HepG2 (cell line): ENCODE measurements around the gene NEDD8. TPM values are rescaled to one million over a fixed set of nuclear protein-coding genes. Genes with fewer than 3 reads are reported as not detected.

Experiments
- ATAC-seq: fragments of 200-7000 bp; cut with Tn5 transposase; 3 replicates; pipeline ENCODE4 v1.9.1; 2020; ENCODE audit warnings: mild to moderate bottlenecking, moderate library complexity
- BruUV-seq: library from RNA; stranded (reverse); fragments of 400-500 nt; replicated peaks from 2 replicates; lab custom pipeline; 2021; lab: Mats Ljungman, UMichigan
- CTCF ChIA-PET: fragments of 300-600 bp; formaldehyde crosslinking; extraction: SDS; loops from one replicate; lab custom pipeline; 2021; ENCODE audit warnings: low total read pairs, inconsistent platforms, low intra/inter-chr PET ratio; lab: Yijun Ruan, JAX
- POLR2A ChIA-PET: fragments of 350-600 bp; sonication (Branson Sonifier 250); formaldehyde crosslinking; loops from one replicate; lab custom pipeline; 2020; ENCODE audit warnings: antibody characterized with exemption, inconsistent platforms; lab: Yijun Ruan, JAX
- DNase-seq: peaks from one replicate; pipeline ENCODE4 v3.0.0-alpha.2; 2015; ENCODE audit warnings: low spot score
- FAIRE-seq: peaks from 3 replicates; lab custom pipeline; 2011; peaks lifted over from hg19 to GRCh38; lab: Jason Lieb, UNC
- H2AFZ ChIP-seq: one replicate; pipeline ENCODE4 v1.6.1; 2011; ENCODE audit warnings: low read length, inconsistent platforms
- H3K27ac ChIP-seq: fragments of 300-600 bp; 3 replicates; pipeline ENCODE4 v1.8.0; 2011; ENCODE audit warnings: mixed run types, mild to moderate bottlenecking, mixed read lengths, low read length, inconsistent platforms; ENCODE audit not compliant: insufficient read depth; ENCODE audit errors: extremely low read length
- H3K27me3 ChIP-seq, 2 experiments: fragments of 200-600 bp in 1 of 2; 2 replicates in 1 of 2; 3 replicates in 1 of 2; pipeline versions ENCODE4 v1.6.0 to v1.8.0; 2011; ENCODE audit warnings: low read length in 2 of 2, mild to moderate bottlenecking in 2 of 2, moderate library complexity in 2 of 2, inconsistent platforms in 1 of 2; ENCODE audit not compliant: insufficient read depth in 2 of 2, control insufficient read depth in 1 of 2
- H3K36me3 ChIP-seq, 2 experiments: fragments of 200-600 bp in 1 of 2; replicated peaks in 1 of 2; 2 replicates in 1 of 2; 3 replicates in 1 of 2; pipeline versions ENCODE4 v1.5.1 to v1.8.0; 2011; ENCODE audit warnings: low read length in 2 of 2, inconsistent platforms in 1 of 2; ENCODE audit not compliant: insufficient read depth in 2 of 2, control insufficient read depth in 1 of 2
- H3K4me1 ChIP-seq: 2 replicates; pipeline ENCODE4 v1.5.1; 2012; ENCODE audit warnings: low read length, inconsistent platforms; ENCODE audit not compliant: insufficient read depth
- H3K4me2 ChIP-seq: 2 replicates; pipeline ENCODE4 v1.6.0; 2011; ENCODE audit warnings: low read depth, low read length, inconsistent platforms
- H3K4me3 ChIP-seq, 3 experiments: fragments of 200-600 bp in 1 of 3; sonication (generic), shearing (Covaris generic) in 1 of 3; replicated peaks in 1 of 3; 2 replicates each; pipeline ENCODE4 v1.5.1; 2011 to 2016; ENCODE audit warnings: low read length in 3 of 3, inconsistent platforms in 2 of 3, low read depth in 2 of 3, mild to moderate bottlenecking in 2 of 3, control low read depth in 1 of 3, mixed read lengths in 1 of 3; ENCODE audit not compliant: insufficient read depth in 1 of 3
- H3K79me2 ChIP-seq: one replicate; pipeline ENCODE4 v1.6.1; 2011; ENCODE audit warnings: low read length, inconsistent platforms; ENCODE audit not compliant: insufficient read depth
- H3K9ac ChIP-seq: 2 replicates; pipeline ENCODE4 v1.6.0; 2011; ENCODE audit warnings: mild to moderate bottlenecking, low read depth, low read length, inconsistent platforms; ENCODE audit not compliant: insufficient read depth
- H3K9me3 ChIP-seq: 2 replicates; pipeline ENCODE4 v1.5.1; 2012; ENCODE audit warnings: mild to moderate bottlenecking, low read length
- H4K20me1 ChIP-seq: 2 replicates; pipeline ENCODE4 v1.6.0; 2011; ENCODE audit warnings: inconsistent platforms, mild to moderate bottlenecking, low read length, moderate library complexity; ENCODE audit not compliant: insufficient read depth
- AGO2 ChIP-seq: fragments of 200-400 bp; formaldehyde crosslinking; optimal IDR thresholded peaks from 2 replicates; pipeline ENCODE3; 2017; ENCODE audit warnings: mild to moderate bottlenecking, low read depth, low read length, moderate library complexity
- HNF4G ChIP-seq, 2 experiments: sonication (generic) in 1 of 2; formaldehyde crosslinking in 1 of 2; IDR thresholded peaks; 2 replicates each; pipeline versions ENCODE4 v1.4.0 to v1.6.1; 2011 to 2020; ENCODE audit warnings: borderline replicate concordance in 2 of 2, low read depth in 2 of 2, mild to moderate bottlenecking in 2 of 2, low read length in 1 of 2, missing genetic modification reagents in 1 of 2, moderate library complexity in 1 of 2
- HOXA7 ChIP-seq: sonication (generic); formaldehyde crosslinking; IDR thresholded peaks from 2 replicates; pipeline ENCODE4 v1.8.1; 2022; ENCODE audit warnings: mild to moderate bottlenecking, missing genetic modification reagents, moderate library complexity
- NFRKB ChIP-seq: fragments of 450-650 bp; IDR thresholded peaks from 2 replicates; pipeline ENCODE4 v1.6.1; 2017
- RBAK ChIP-seq: sonication (generic); formaldehyde crosslinking; IDR thresholded peaks from 2 replicates; pipeline ENCODE4 v1.5.1; 2020; ENCODE audit warnings: mild to moderate bottlenecking, missing genetic modification reagents
- TAF1 ChIP-seq: sonication (generic); formaldehyde crosslinking; IDR thresholded peaks from 2 replicates; pipeline ENCODE4 v1.4.0; 2020; ENCODE audit warnings: missing genetic modification reagents
- ZFAT ChIP-seq: sonication (generic); formaldehyde crosslinking; conservative IDR thresholded peaks from 2 replicates; pipeline ENCODE4 v1.8.1; 2023; ENCODE audit warnings: missing genetic modification reagents, inconsistent platforms
- ZNF20 ChIP-seq: sonication (generic); formaldehyde crosslinking; IDR thresholded peaks from 2 replicates; pipeline ENCODE4 v1.4.0; 2020; ENCODE audit warnings: mild to moderate bottlenecking, moderate library complexity, missing genetic modification reagents
- ZNF446 ChIP-seq: sonication (generic); formaldehyde crosslinking; IDR thresholded peaks from 2 replicates; pipeline ENCODE4 v1.5.0; 2020; ENCODE audit warnings: mild to moderate bottlenecking, missing genetic modification reagents
- WGBS: methylation state at CpG from one replicate; pipeline ENCODE4 v1.1.6; 2017; ENCODE audit warnings: low lambda C conversion rate; 5-methylcytosine and 5-hydroxymethylcytosine counted together
- in situ Hi-C: cut with HindIII; loops from 2 replicates; pipeline ENCODE4 v1.10.0; 2017; ENCODE audit warnings: low pct_unique_long_range_greater_than_20kb; ENCODE audit not compliant: extremely low pct_ligation_motif_present
- intact Hi-C: fragments of 100-400 bp; cut with micrococcal nuclease; formaldehyde crosslinking; loops from one replicate; pipeline ENCODE4 v1.10.0; 2022; ENCODE audit not compliant: unreplicated experiment
- polyA plus RNA-seq, 8 experiments: library from polyadenylated mRNA; depleted of rRNA in 3 of 8; stranded (reverse) in 7 of 8; unstranded in 1 of 8; fragments of >200 nt; fragmentation: Illumina TruSeq in 4 of 8; extraction: Trizol in 4 of 8; gene quantifications; 2 replicates each; pipeline versions ENCODE4 v1.2.1 to v1.2.3, GENCODE V29; 2011 to 2016; ENCODE audit warnings: low read depth in 4 of 8, missing spikeins in 1 of 8, mixed read lengths in 1 of 8; ENCODE audit not compliant: insufficient read depth in 1 of 8
- total RNA-seq, 5 experiments: library from RNA; depleted of rRNA; stranded (reverse); fragments of >200 nt; fragmentation: Illumina TruSeq; extraction: Trizol; gene quantifications; 2 replicates each; pipeline ENCODE4 v1.2.3, GENCODE V29; 2016; ENCODE audit warnings: low read depth in 1 of 5
- TF ChIP-seq, protein P1 (sequence below): sonication (generic); formaldehyde crosslinking; IDR thresholded peaks from 2 replicates; pipeline ENCODE4 v1.8.0; 2023; ENCODE audit warnings: mild to moderate bottlenecking, missing genetic modification reagents
- TF ChIP-seq, protein P2 (sequence below): sonication (generic); formaldehyde crosslinking; IDR thresholded peaks from 2 replicates; pipeline ENCODE4 v1.4.0; 2020; ENCODE audit warnings: missing genetic modification reagents
- TF ChIP-seq, protein P3 (sequence below): sonication (generic); formaldehyde crosslinking; IDR thresholded peaks from 2 replicates; pipeline ENCODE4 v1.9.0; 2021; ENCODE audit warnings: missing genetic modification reagents, borderline replicate concordance
- TF ChIP-seq, protein P4 (sequence below): sonication (generic); formaldehyde crosslinking; IDR thresholded peaks from 2 replicates; pipeline ENCODE4 v1.5.0; 2020; ENCODE audit warnings: missing genetic modification reagents

NEDD8 gene
- total and polyA plus RNA-seq, 2 of the 13 experiments (the other 11 are each of a cell fraction or from before 2014, with no cell fraction given), result 535 to 713 TPM

DNA sequence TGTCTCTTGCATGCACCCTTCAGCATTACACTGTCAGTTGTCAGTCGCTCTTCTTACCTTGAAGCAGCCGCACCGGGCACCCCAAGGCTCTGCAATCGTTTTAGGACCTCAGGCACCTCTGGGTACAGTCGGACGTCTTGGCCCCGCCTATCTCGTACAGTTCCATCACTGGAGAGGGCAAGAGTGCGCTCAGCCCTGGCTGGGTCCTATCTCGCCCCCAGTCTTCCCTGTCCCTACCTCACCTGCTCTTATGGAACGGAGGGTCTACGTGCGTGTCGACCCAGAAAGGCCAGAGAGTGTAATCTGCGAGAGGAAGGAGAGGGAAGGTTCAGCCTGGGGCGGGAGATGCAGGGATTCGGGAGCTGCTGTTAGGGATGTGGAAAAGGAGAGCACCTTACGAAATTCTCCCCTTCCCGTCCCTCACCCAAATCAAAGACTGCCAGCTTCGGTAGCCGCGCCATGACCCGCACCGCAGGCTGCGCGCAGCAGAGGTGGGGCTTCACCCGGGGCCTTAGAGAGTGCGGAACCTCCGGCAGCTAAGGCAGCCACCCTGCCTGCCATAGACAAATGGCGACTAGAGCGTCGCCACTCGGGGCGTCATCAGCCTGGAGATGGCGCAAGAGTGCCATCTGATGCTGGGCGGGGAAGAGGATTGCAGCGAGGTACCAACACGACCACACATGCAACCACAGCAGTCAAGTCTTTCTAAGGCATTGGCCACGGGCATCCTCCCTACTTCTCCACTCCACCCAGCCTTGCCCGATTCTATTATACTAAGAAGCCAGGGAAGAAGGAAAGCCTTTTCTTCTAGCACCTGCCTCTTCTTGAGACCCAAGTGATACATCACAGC, 16.4 kb downstream of the NEDD8 start, which contains the start of gene MDP1:
Gene MDP1 (minus strand): TSS at position 572 of the 850 bp plus-strand sequence. CDS start 111 bp downstream, at position 461.
- Histone ChIP-seq H3K4me2 (peak within 1 kb of the TSS; percentile 93), H3K27me3 (no peaks in the 10 kb centered on the region; a peak in 1 of 5 replicates), H4K20me1 (no peaks in the 10 kb centered on the region), H3K4me1 (peaks cover 39% of the 10 kb centered on the region), H3K36me3 (peaks cover 10 to 18% of the 10 kb centered on the region in 2 experiments; a peak in 4 of 5 replicates), H3K79me2 (peaks cover 17% of the 10 kb centered on the region), H3K9me3 (no peaks in the 10 kb centered on the region), H3K27ac (peak within 1 kb of the TSS; percentile 72), H3K4me3 (peak within 1 kb of the TSS; percentile 67 to 98 (median 81)), H3K9ac (peak within 1 kb of the TSS; percentile 81), H2AFZ (peak within 1 kb of the TSS; percentile 55)
- ChIA-PET POLR2A (interaction anchor here (0.6 to 8.1 kb wide), 32 partner anchors 9 to 1121 kb away, joined by 3 to 230 read pairs (median 6); partner anchors contain the start of genes ACIN1, C14orf119, CIDEB and DCAF11), CTCF (interaction anchor here (1.3 to 3.1 kb wide), 5 partner anchors 16 to 92 kb away, joined by 7 to 44 read pairs (median 10); partner anchors contain the start of genes CIDEB, GMPR2, NEDD8 and RABGGTA)
- intact Hi-C loops (loop anchor here (1.0 to 2.0 kb wide), 4 partner anchors 17 to 82 kb away; partner anchors contain the start of genes GMPR2, NEDD8, RABGGTA and TINF2), in situ Hi-C loops (no loop called here)
- peak; percentile 81 for ATAC-seq
- WGBS, result 1% methylated on average over 40 of the region's 40 CpGs
- BruUV-seq, result TSS peak; percentile 32
- DNase-seq, result peak; percentile 95
- peak; percentile 82 for FAIRE-seq
- TF ChIP-seq, protein P1, sequence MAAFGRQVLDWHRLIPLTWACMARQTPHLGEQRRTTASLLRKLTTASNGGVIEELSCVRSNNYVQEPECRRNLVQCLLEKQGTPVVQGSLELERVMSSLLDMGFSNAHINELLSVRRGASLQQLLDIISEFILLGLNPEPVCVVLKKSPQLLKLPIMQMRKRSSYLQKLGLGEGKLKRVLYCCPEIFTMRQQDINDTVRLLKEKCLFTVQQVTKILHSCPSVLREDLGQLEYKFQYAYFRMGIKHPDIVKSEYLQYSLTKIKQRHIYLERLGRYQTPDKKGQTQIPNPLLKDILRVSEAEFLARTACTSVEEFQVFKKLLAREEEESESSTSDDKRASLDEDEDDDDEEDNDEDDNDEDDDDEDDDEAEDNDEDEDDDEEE (CRISPR knock-in tag), result peak; percentile 95
- TF ChIP-seq ZFAT (CRISPR knock-in tag) (no peak), ZNF446 (CRISPR knock-in tag) (no peak; the same call in none of the 2 replicates), NFRKB (0 out of 2 replicates have a peak, but pooled peaks have one; percentile 43), RBAK (CRISPR knock-in tag) (peak; percentile 79), ZNF20 (CRISPR knock-in tag) (no peak), HNF4G (IDR thresholded peaks at IDR 0.05; ENCODE audit: borderline replicate concordance, low read depth, low read length) (no peak; the same call in 1 of the 2 replicates), HNF4G (CRISPR knock-in tag; IDR thresholded peaks at IDR 0.05; ENCODE audit: borderline replicate concordance, low read depth) (peak; percentile 93), AGO2 (peak; percentile 100), HOXA7 (CRISPR knock-in tag) (peak; percentile 76), TAF1 (CRISPR knock-in tag) (peak; percentile 99)
- TF ChIP-seq, protein P2, sequence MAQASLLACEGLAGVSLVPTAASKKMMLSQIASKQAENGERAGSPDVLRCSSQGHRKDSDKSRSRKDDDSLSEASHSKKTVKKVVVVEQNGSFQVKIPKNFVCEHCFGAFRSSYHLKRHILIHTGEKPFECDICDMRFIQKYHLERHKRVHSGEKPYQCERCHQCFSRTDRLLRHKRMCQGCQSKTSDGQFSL (CRISPR knock-in tag), result peak; percentile 69; the same call in 1 of the 2 replicates
- TF ChIP-seq, protein P3, sequence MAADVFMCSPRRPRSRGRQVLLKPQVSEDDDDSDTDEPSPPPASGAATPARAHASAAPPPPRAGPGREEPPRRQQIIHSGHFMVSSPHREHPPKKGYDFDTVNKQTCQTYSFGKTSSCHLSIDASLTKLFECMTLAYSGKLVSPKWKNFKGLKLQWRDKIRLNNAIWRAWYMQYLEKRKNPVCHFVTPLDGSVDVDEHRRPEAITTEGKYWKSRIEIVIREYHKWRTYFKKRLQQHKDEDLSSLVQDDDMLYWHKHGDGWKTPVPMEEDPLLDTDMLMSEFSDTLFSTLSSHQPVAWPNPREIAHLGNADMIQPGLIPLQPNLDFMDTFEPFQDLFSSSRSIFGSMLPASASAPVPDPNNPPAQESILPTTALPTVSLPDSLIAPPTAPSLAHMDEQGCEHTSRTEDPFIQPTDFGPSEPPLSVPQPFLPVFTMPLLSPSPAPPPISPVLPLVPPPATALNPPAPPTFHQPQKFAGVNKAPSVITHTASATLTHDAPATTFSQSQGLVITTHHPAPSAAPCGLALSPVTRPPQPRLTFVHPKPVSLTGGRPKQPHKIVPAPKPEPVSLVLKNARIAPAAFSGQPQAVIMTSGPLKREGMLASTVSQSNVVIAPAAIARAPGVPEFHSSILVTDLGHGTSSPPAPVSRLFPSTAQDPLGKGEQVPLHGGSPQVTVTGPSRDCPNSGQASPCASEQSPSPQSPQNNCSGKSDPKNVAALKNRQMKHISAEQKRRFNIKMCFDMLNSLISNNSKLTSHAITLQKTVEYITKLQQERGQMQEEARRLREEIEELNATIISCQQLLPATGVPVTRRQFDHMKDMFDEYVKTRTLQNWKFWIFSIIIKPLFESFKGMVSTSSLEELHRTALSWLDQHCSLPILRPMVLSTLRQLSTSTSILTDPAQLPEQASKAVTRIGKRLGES (CRISPR knock-in tag), result no peak; the same call in 1 of the 2 replicates
- TF ChIP-seq, protein P4, sequence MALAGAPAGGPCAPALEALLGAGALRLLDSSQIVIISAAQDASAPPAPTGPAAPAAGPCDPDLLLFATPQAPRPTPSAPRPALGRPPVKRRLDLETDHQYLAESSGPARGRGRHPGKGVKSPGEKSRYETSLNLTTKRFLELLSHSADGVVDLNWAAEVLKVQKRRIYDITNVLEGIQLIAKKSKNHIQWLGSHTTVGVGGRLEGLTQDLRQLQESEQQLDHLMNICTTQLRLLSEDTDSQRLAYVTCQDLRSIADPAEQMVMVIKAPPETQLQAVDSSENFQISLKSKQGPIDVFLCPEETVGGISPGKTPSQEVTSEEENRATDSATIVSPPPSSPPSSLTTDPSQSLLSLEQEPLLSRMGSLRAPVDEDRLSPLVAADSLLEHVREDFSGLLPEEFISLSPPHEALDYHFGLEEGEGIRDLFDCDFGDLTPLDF (CRISPR knock-in tag), result no peak; the same call in 1 of the 2 replicates
